HG03097 (cell line): ENCODE measurements around the gene OR7A10.

Experiments used
- ATAC-seq: cut with Tn5 transposase; IDR thresholded peaks from one replicate; pipeline ENCODE4 v1.9.1; 2021; ENCODE audit not compliant: unreplicated experiment, low FRiP score

OR7A10 gene

DNA sequence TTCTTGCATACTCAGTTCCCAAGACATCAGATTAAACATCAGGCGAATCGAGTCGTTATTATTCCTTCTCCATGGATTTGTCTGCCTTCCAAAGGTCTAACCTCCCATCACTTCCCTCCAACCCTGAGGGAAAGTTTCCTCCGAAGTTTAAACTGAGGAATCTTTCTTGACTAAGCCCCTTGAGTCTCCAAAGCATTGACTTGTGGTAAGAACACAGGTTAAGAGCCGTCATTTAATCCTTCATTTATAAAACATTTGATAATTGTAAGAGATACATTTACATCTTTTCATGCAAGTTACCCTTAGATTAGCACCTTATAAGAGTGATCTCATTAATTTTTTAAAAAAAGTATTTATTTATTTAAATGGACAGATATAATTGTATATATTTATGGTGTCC, at the start of gene OR7A10:
Gene OR7A10 (minus strand): TSS at position 101 of the 400 bp plus-strand sequence. CDS start 7,045 bp downstream, outside the sequence.
- no peak for ATAC-seq

GRCh38 chr19:14890643-14891379, 42.1 kb upstream of the OR7A10 start:
- no peak for ATAC-seq

DNA sequence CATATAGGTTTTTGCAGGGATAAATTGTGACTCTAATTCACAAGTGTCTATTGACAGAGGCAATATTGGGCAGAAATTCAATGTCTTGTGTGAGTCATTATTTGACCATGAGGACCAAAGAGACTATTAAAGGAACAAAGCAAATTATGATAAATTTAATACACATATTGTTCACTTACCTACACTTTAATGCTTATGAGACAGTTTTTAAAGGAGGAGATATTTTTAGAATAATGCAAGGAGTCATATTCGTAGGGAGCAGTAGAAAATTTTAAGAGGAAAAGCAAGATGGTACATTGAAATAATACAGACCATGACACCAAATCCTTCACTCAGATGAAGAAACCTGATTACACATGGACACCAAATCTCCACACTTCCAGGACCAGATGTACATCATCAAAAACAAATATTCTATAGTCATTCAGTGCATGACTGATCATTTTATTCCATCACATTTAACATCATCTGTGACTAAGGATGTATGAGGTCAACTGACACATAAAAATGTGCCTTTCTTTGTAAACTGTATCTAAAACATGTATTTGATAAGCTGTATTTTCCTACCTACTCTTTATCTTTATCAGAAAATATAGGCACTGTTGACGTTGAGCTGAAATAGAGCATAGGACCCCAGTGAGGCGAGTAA, 41.4 kb upstream of the OR7A10 start:
- ATAC-seq: no peak

DNA sequence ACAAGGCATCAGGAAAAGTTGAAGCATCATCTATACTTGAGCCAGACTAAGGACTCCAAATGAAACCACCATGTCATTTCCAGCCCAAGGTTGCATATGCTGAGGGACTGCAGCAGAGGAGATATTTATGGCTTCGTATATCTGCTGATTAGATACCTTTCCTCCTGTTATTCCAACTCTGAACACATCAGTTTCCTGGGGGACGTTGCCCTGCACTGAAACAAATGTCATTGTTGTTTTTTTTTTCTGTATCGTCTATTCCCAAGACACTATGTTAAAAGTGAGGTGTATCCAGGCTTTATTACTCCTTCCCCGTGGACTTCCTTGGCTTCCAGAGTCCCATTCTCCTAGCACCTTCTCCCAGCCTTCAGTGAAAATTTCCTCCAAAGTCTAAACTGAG, 37.3 kb upstream of the OR7A10 start, which contains the start of gene OR7A17:
Gene OR7A17 (minus strand): TSS at position 101 of the 400 bp plus-strand sequence. CDS start 4,777 bp downstream, outside the sequence.
- ATAC-seq: no peak

- no peak for ATAC-seq
These were observed 23.0 kb upstream of the OR7A10 start for GRCh38 chr19:14871619-14872230.

- ATAC-seq: no peak
These were observed 19.8 kb upstream of the OR7A10 start for GRCh38 chr19:14868497-14868896.

DNA sequence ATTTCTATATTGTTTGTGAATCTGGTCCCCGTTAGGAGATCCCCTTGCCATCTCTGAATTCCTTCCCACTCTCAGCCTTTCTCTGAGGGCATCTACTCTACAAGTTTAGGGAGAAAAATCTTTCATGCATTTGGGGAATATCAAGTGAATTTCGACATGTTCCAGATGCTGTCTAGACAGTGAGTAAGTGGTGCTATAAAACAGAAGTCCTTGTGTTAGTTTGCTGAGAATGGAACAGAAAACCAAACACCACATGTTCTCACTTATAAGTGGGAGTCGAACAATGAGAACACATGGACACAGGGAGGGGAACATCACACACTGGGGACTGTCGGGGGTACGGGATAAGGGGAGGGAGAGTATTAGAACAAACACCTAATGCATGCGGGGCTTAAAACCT, 5.1 kb downstream of the OR7A10 start:
- ATAC-seq: no peak

DNA sequence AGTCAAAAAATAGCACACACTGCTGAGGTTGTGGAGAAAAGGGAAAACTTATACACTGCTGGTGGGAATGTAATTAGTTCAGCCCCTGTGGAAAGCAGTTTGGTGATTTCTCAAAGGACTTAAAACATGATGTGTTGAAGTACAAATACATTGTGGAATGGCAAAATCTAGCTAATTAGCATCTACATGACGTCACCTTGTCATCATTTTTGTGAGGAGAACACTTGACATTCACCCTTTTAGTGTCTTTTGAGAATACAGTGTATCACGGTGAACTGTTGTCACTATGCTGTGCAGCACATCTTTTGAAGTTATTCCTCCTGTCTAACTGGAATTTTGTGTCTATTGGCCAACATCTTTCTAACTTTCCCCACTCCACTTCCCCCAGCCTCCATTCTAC, 5.6 kb downstream of the OR7A10 start:
- no peak for ATAC-seq

DNA sequence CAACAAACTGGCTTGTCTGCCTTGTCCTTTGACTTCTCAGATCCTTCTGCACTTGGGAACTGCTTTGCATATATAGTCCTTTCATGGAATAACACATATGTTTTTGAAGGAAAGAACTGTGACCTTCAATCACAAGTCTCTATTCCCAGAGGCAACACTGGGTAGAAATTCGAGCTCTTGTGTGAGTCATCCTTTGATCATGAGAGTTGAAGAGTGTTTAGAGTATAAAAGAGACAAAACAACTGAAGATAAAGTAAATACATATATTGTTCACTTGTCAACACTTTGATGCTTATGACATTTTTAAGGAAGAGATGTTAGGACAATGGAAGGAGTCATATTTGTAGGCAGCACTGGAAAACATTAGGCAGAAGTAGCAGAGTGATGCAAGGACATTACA, 8.5 kb downstream of the OR7A10 start:
- ATAC-seq: no peak

GRCh38 chr19:14837391-14837790, 11.3 kb downstream of the OR7A10 start:
- ATAC-seq: no peak

DNA sequence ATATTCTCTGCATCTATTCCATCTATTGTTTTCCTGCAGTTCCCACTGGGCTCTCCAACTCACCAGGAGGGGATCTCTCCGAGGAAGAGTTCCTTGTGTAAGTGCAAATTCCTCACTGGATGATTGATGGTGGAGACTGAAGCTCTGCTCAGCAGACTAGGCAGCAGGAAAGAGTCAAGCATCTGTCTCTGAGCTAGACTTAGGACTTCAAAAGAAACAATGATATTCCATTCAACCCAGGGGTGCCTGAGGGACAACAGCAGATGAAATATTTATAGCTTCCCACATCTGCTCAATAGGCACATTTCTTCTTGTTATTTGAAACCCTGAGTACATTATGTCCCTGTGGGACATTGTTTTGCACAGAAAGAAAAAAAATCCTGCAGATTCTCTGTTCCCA, 13.7 kb downstream of the OR7A10 start, which contains the start of the genes OR7A5 and OR7C1:
Gene OR7A5 (minus strand): TSS at position 175 of the 400 bp plus-strand sequence. CDS start 6,944 bp downstream, outside the sequence.
Gene OR7C1 (minus strand): TSS at position 175 of the 400 bp plus-strand sequence. CDS start 35,049 bp downstream, outside the sequence.
- ATAC-seq: no peak

DNA sequence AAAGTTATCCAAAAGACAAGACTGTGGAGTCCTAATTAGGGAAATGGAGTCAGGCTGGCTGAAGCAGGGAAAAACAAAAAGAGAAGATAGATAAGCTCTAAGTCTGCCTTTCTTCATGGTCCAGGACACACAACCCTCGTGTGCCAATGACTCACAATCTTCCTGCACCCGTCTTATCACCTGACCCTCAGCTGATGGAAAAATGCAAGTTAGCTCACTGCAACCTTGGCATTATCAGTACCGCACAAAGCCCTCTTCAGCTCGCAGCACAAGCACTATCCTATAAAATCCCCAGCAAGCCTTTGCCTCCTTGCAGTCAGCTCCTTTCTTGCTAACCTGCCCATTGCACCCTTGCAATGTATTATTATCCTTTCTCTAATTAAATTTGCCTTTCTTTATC, 18.0 kb downstream of the OR7A10 start:
- no peak for ATAC-seq

DNA sequence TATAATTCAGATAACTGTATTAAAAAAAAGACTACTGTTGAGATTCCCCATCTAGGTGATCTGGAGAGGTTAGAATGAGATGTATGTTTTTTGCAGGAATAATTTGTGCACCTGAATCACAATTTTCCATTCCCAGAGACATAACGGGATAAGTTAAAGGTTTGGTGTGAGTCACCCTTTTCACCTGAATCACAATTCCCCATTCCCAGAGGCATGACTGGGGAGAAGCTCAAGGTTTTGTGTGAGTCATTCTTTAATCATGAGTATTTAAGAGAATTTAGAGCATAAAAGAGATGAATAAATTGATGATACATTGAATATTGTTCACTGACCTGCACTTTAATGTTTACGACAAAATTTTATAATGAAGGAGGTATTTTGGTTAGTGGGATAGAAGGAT, 22.7 kb downstream of the OR7A10 start:
- no peak for ATAC-seq

DNA sequence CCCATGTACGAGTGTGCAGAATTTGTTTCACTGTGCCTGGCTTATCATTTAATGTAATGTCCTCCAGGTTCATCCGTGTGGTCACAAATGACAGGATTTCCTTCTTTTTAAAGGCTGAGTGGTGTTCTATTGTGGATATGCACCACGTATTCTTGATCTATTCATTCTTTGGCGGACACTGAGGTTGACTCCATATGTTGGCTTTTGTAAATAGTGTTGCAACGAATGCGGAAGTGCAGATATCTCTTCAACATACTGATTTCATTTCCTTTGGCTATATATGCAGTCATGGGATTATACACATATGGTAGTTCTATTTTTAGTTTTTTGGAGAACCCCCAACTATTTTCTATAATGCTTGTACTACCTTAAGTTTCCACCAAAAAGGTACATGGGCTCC, 26.8 kb downstream of the OR7A10 start:
- no peak for ATAC-seq

DNA sequence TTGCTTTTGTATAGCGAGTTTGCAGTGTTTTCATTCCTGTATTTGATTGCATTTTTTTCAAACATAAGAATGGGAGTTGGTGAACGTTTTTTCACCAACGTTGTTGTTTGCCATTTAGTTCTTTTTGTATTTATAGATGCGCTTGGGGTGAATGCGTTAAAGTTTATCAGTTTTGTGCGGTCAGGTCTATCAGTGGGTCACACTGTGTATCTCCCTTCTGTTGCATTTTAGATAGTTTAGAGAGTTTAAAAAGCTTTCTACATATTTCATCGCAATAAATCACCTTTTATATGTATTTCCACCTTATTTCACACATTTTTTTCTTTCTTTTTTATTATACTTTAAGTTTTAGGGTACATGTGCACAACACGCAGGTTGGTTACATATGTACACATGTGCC, 30.1 kb downstream of the OR7A10 start:
- ATAC-seq: no peak

GRCh38 chr19:14817052-14817451, 31.7 kb downstream of the OR7A10 start:
- ATAC-seq: no peak

DNA sequence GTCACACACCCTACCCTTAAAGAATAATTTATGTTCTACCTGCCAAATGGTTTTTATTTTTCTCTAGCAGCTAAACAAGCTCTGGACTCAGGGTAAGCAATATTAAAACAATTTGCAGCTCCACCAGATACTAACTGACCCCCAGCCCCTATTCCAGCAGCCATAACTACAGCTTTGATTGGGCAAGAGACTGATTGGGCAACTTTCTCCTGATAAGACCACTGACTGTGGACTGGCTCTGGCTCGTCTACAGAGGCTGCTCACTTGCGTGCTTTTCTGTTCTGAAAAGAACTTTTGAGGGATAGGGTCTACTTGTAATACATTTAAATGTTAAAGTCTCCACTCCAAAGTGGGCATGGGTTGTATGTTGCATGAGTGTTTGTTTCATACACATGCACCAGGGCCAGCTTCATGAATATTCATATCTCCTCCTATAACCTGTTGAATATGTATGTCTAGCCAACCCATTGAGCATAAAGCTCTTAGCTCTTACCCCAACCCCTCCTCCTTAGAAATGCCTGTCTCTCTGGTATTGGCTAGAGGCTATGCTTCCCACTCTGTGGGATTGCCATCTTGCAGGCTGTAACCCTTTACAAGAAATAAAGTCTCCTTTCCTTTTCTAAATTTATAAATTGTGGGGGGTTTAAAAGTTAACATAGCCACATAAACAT, 33.6 kb downstream of the OR7A10 start:
- ATAC-seq: no peak

GRCh38 chr19:14809272-14810057, 39.3 kb downstream of the OR7A10 start:
- no peak for ATAC-seq

GRCh38 chr19:14804765-14805164, 44.0 kb downstream of the OR7A10 start:
- ATAC-seq: no peak

DNA sequence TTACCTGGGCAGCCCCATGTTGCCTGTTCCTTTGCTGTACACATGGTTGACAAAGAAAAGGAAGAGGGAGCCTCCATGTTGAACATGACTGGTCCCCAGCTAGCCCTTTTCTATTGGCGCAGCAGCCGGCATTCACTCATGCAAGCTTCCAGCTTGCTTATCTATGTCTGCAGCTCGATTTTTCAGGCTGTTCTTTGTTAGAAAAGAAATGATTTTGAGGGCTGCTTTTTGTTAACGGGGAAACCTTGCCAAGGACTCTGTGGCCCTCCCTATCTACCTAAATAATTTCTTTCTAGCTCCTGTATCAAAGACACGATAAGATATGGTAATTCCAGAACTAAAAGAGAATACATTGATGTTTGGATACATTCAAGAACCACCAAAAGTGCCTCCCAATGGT, 50.0 kb downstream of the OR7A10 start:
- ATAC-seq: no peak
